MCF 10A (cell line): ENCODE data around the gene STRN4. TPM values are rescaled to one million over a fixed set of nuclear protein-coding genes. Genes with fewer than 3 reads are reported as not detected.

ENCODE experiments used
- BruUV-seq: library from RNA; stranded (reverse); fragments of 400-500 nt; replicated peaks from 2 replicates; lab custom pipeline; 2021; lab: Mats Ljungman, UMichigan
- CTCF ChIA-PET: fragments of 300-600 bp; sonication (Branson Sonifier 250); formaldehyde crosslinking; extraction: SDS; loops from one replicate; lab custom pipeline; 2021; ENCODE audit warnings: antibody characterized with exemption, inconsistent platforms; lab: Yijun Ruan, JAX
- POLR2A ChIA-PET: fragments of 300-600, 350-650 bp; sonication (Branson Sonifier 250); formaldehyde crosslinking; extraction: SDS; loops from one replicate; lab custom pipeline; 2020; ENCODE audit warnings: antibody characterized with exemption, inconsistent platforms; lab: Yijun Ruan, JAX
- DNase-seq: peaks from one replicate; pipeline ENCODE4 v3.0.0-alpha.2; 2018; ENCODE audit not compliant: unreplicated experiment
- H3K27ac Mint-ChIP-seq: one replicate; pipeline ENCODE4 v1.8.0; 2022; ENCODE audit warnings: mild to moderate bottlenecking, low read depth, mixed read lengths; ENCODE audit not compliant: unreplicated experiment
- H3K27me3 Mint-ChIP-seq: one replicate; pipeline ENCODE4 v1.8.0; 2022; ENCODE audit warnings: mixed read lengths; ENCODE audit not compliant: insufficient read depth, unreplicated experiment
- H3K36me3 Mint-ChIP-seq: one replicate; pipeline ENCODE4 v1.8.0; 2022; ENCODE audit warnings: mild to moderate bottlenecking, moderate library complexity, mixed read lengths; ENCODE audit not compliant: insufficient read depth, unreplicated experiment
- H3K4me1 Mint-ChIP-seq: one replicate; pipeline ENCODE4 v1.8.0; 2022; ENCODE audit warnings: mixed read lengths; ENCODE audit not compliant: insufficient read depth, unreplicated experiment
- H3K4me3 Mint-ChIP-seq: one replicate; pipeline ENCODE4 v1.8.0; 2022; ENCODE audit warnings: mild to moderate bottlenecking, moderate library complexity, mixed read lengths; ENCODE audit not compliant: unreplicated experiment
- H3K9me3 Mint-ChIP-seq: one replicate; pipeline ENCODE4 v1.8.0; 2022; ENCODE audit warnings: mixed read lengths; ENCODE audit not compliant: unreplicated experiment
- CTCF ChIP-seq: fragments of 200-600 bp; IDR thresholded peaks from one replicate; pipeline ENCODE4 v1.8.0; 2022; ENCODE audit warnings: antibody characterized with exemption, mild to moderate bottlenecking; ENCODE audit not compliant: unreplicated experiment
- intact Hi-C: fragments of 100-400 bp; cut with micrococcal nuclease; formaldehyde crosslinking; loops from 2 replicates; pipeline ENCODE4 v1.14.1; 2022
- total RNA-seq: library from RNA; stranded (reverse); gene quantifications from 2 replicates; pipeline ENCODE4 v1.2.3, GENCODE V29; 2022

STRN4 gene
- total RNA-seq, 1 experiment from 2014 or later, result 92.3 TPM

- no TSS peak for BruUV-seq
- TF ChIP-seq CTCF, result no peak
- H3K9me3 Mint-ChIP-seq, result no peaks in the 10 kb centered on the region
- H3K36me3 Mint-ChIP-seq, result peaks cover 97% of the 10 kb centered on the region
- ChIA-PET POLR2A (no interaction called here), CTCF (interaction anchor here (0.5 to 3.9 kb wide), 2 partner anchors 9 to 136 kb away, joined by 5 to 27 read pairs; no protein-coding TSS in a partner anchor)
- intact Hi-C loops, result no loop called here
- H3K4me3 Mint-ChIP-seq, result no peak overlapping the region
- no peak for DNase-seq
- no peak overlapping the region for H3K27ac Mint-ChIP-seq
- no peaks in the 10 kb centered on the region for H3K4me1 Mint-ChIP-seq
- no peaks in the 10 kb centered on the region for H3K27me3 Mint-ChIP-seq
Observed at GRCh38 chr19:46696052-46696451, 50.2 kb downstream of the STRN4 start.

GRCh38 chr19:46693760-46694159 is 52.5 kb downstream of the STRN4 start:
- no peak for TF ChIP-seq CTCF
- Mint-ChIP-seq H3K4me3 (no peak overlapping the region), H3K36me3 (peaks cover 97% of the 10 kb centered on the region), H3K27me3 (no peaks in the 10 kb centered on the region), H3K9me3 (no peaks in the 10 kb centered on the region), H3K4me1 (no peaks in the 10 kb centered on the region), H3K27ac (no peak overlapping the region)
- ChIA-PET POLR2A (no interaction called here), CTCF (interaction anchor here (0.6 to 3.9 kb wide), 3 partner anchors 11 to 152 kb away, joined by 3 to 27 read pairs (median 3); no protein-coding TSS in a partner anchor)
- no peak for DNase-seq
- intact Hi-C loops, result no loop called here
- BruUV-seq, result no TSS peak

GRCh38 chr19:46692918-46693722 is 53.1 kb downstream of the STRN4 start:
- H3K4me1 Mint-ChIP-seq, result no peaks in the 10 kb centered on the region
- no peak overlapping the region for H3K4me3 Mint-ChIP-seq
- H3K27me3 Mint-ChIP-seq, result no peaks in the 10 kb centered on the region
- ChIA-PET POLR2A (no interaction called here), CTCF (interaction anchor here (0.6 to 3.9 kb wide), 5 partner anchors 12 to 1751 kb away, joined by 3 to 27 read pairs (median 4); no protein-coding TSS in a partner anchor)
- H3K36me3 Mint-ChIP-seq, result peaks cover 97% of the 10 kb centered on the region
- peak; percentile 25 for DNase-seq
- no TSS peak for BruUV-seq
- no peak for TF ChIP-seq CTCF
- H3K27ac Mint-ChIP-seq, result peak overlapping the region; percentile 74
- no peaks in the 10 kb centered on the region for H3K9me3 Mint-ChIP-seq
- intact Hi-C loops, result no loop called here

GRCh38 chr19:46691948-46692347 is 54.3 kb downstream of the STRN4 start:
- H3K9me3 Mint-ChIP-seq, result no peaks in the 10 kb centered on the region
- ChIA-PET POLR2A (interaction anchor here (1.2 kb wide), 1 partner anchor 13 kb away, joined by 3 read pairs; no protein-coding TSS in a partner anchor), CTCF (interaction anchor here (1.3 to 3.4 kb wide), 2 partner anchors 12 to 75 kb away, joined by 6 to 17 read pairs; no protein-coding TSS in a partner anchor)
- peak overlapping the region; percentile 74 for H3K27ac Mint-ChIP-seq
- no peaks in the 10 kb centered on the region for H3K27me3 Mint-ChIP-seq
- intact Hi-C loops, result no loop called here
- no peak for DNase-seq
- BruUV-seq, result no TSS peak
- no peaks in the 10 kb centered on the region for H3K4me1 Mint-ChIP-seq
- H3K4me3 Mint-ChIP-seq, result no peak overlapping the region
- TF ChIP-seq CTCF, result no peak
- H3K36me3 Mint-ChIP-seq, result peaks cover 97% of the 10 kb centered on the region
